Smooth muscle cell (in vitro differentiated cells): Measurements from ENCODE around the gene RAPGEF5. TPM values are rescaled to one million over a fixed set of nuclear protein-coding genes. Genes with fewer than 3 reads are reported as not detected.

Experiments used
- DNase-seq: peaks from one replicate; lab custom pipeline; 2025; ENCODE audit not compliant: unreplicated experiment; lab: John Stamatoyannopoulos, UW
- H2AFZ ChIP-seq: fragments of 200-600 bp; sonication (generic); 2 replicates; pipeline ENCODE4 v1.6.0; 2016; ENCODE audit warnings: antibody characterized with exemption, low read depth, mild to moderate bottlenecking
- H3F3A ChIP-seq: fragments of 200-600 bp; sonication (generic); 2 replicates; pipeline ENCODE4 v1.6.0; 2017; ENCODE audit warnings: antibody characterized with exemption, low read depth
- H3K27ac ChIP-seq: fragments of 200-600 bp; sonication (generic); 2 replicates; pipeline ENCODE4 v1.5.1; 2016; ENCODE audit warnings: low read depth, mild to moderate bottlenecking
- H3K27me3 ChIP-seq: fragments of 200-600 bp; sonication (generic); 2 replicates; pipeline ENCODE4 v1.6.1; 2016; ENCODE audit warnings: low read depth, mild to moderate bottlenecking
- H3K36me3 ChIP-seq: fragments of 200-600 bp; sonication (generic); 2 replicates; pipeline ENCODE4 v1.5.1; 2016; ENCODE audit warnings: low read depth
- H3K4me1 ChIP-seq: fragments of 200-600 bp; sonication (generic); 2 replicates; pipeline ENCODE4 v1.5.1; 2016; ENCODE audit warnings: low read depth
- H3K4me2 ChIP-seq: fragments of 200-600 bp; sonication (generic); 2 replicates; pipeline ENCODE4 v1.6.0; 2016; ENCODE audit warnings: mild to moderate bottlenecking
- H3K4me3 ChIP-seq: fragments of 200-600 bp; sonication (generic); 2 replicates; pipeline ENCODE4 v1.5.1; 2016; ENCODE audit warnings: mild to moderate bottlenecking
- H3K79me2 ChIP-seq: fragments of 200-600 bp; sonication (generic); 2 replicates; pipeline ENCODE4 v1.6.0; 2016; ENCODE audit warnings: low read depth, mild to moderate bottlenecking
- H3K9ac ChIP-seq: fragments of 200-600 bp; sonication (generic); 2 replicates; pipeline ENCODE4 v1.6.0; 2016; ENCODE audit warnings: low read depth
- H3K9me3 ChIP-seq: fragments of 200-600 bp; sonication (generic); replicated peaks from 2 replicates; pipeline ENCODE4 v1.5.1; 2016; ENCODE audit warnings: low read depth
- H4K20me1 ChIP-seq: fragments of 200-600 bp; sonication (generic); 2 replicates; pipeline ENCODE4 v1.6.0; 2016; ENCODE audit warnings: low read depth
- CTCF ChIP-seq: fragments of 200-600 bp; sonication (generic); IDR thresholded peaks from 2 replicates; pipeline ENCODE4 v1.5.1; 2017; ENCODE audit warnings: borderline replicate concordance, mild to moderate bottlenecking, antibody characterized with exemption; ENCODE audit not compliant: insufficient read depth, poor library complexity, severe bottlenecking
- WGBS: methylation state at CpG from one replicate; pipeline ENCODE4 v1.1.7; 2016; ENCODE audit warnings: low lambda C conversion rate; 5-methylcytosine and 5-hydroxymethylcytosine counted together
- polyA plus RNA-seq: library from polyadenylated mRNA; unstranded; fragments of >200 nt; fragmentation: Nextera tagmentation; extraction: Ambion mirVana; gene quantifications from 2 replicates; pipeline ENCODE4 v1.2.1, GENCODE V29; 2016
- total RNA-seq: library from RNA; depleted of rRNA; stranded (reverse); fragments of >200 nt; gene quantifications from 2 replicates; pipeline ENCODE4 v1.2.3, GENCODE V29; 2014

The RAPGEF5 gene
- total and polyA plus RNA-seq, 2 experiments from 2014 or later: 11.4 TPM; not detected in 1

GRCh38 chr7:22120391-22121053, 236.4 kb downstream of the RAPGEF5 start:
- WGBS: 60% methylated on average over 8 of the region's 8 CpGs

GRCh38 chr7:22117222-22117621, 239.7 kb downstream of the RAPGEF5 start:
- no peak overlapping the region for H3K4me2 ChIP-seq
- no peak for TF ChIP-seq CTCF
- H3K9me3 ChIP-seq: no peaks in the 10 kb centered on the region
- no peak overlapping the region for H3K9ac ChIP-seq
- no peaks in the 10 kb centered on the region for H3F3A ChIP-seq
- H3K4me3 ChIP-seq: no peak overlapping the region
- H4K20me1 ChIP-seq: no peaks in the 10 kb centered on the region
- H3K36me3 ChIP-seq: no peaks in the 10 kb centered on the region
- H3K27me3 ChIP-seq: no peaks in the 10 kb centered on the region
- H2AFZ ChIP-seq: no peak overlapping the region
- no peak for DNase-seq
- H3K79me2 ChIP-seq: no peaks in the 10 kb centered on the region
- H3K4me1 ChIP-seq: no peaks in the 10 kb centered on the region
- WGBS: 88% methylated on average over 6 of the region's 6 CpGs
- H3K27ac ChIP-seq: no peak overlapping the region

More at GRCh38 chr7:22120391-22121053, 236.4 kb downstream of the RAPGEF5 start:
- H3K4me3 ChIP-seq: no peak overlapping the region
- no peak for DNase-seq
- no peaks in the 10 kb centered on the region for H3F3A ChIP-seq
- no peak overlapping the region for H3K4me2 ChIP-seq
- no peak overlapping the region for H3K9ac ChIP-seq
- no peak overlapping the region for H2AFZ ChIP-seq
- H4K20me1 ChIP-seq: no peaks in the 10 kb centered on the region
- no peak overlapping the region for H3K27ac ChIP-seq
- no peaks in the 10 kb centered on the region for H3K36me3 ChIP-seq
- no peaks in the 10 kb centered on the region for H3K79me2 ChIP-seq
- no peaks in the 10 kb centered on the region for H3K27me3 ChIP-seq
- no peak for TF ChIP-seq CTCF
- H3K4me1 ChIP-seq: no peaks in the 10 kb centered on the region
- no peaks in the 10 kb centered on the region for H3K9me3 ChIP-seq

GRCh38 chr7:22116451-22117030, 240.4 kb downstream of the RAPGEF5 start:
- H3K9ac ChIP-seq: no peak overlapping the region
- 96% methylated on average over 7 of the region's 7 CpGs for WGBS
- no peaks in the 10 kb centered on the region for H3K9me3 ChIP-seq
- H2AFZ ChIP-seq: no peak overlapping the region
- TF ChIP-seq CTCF: no peak
- H3K79me2 ChIP-seq: no peaks in the 10 kb centered on the region
- no peaks in the 10 kb centered on the region for H3K36me3 ChIP-seq
- no peak for DNase-seq
- H3K27ac ChIP-seq: no peak overlapping the region
- H3K4me3 ChIP-seq: no peak overlapping the region
- no peaks in the 10 kb centered on the region for H3K27me3 ChIP-seq
- H3K4me2 ChIP-seq: no peak overlapping the region
- H4K20me1 ChIP-seq: no peaks in the 10 kb centered on the region
- H3K4me1 ChIP-seq: no peaks in the 10 kb centered on the region
- H3F3A ChIP-seq: no peaks in the 10 kb centered on the region

GRCh38 chr7:22115689-22116088, 241.3 kb downstream of the RAPGEF5 start:
- Histone ChIP-seq H3K4me3 (no peak overlapping the region), H2AFZ (no peak overlapping the region), H3K4me1 (no peaks in the 10 kb centered on the region), H3K4me2 (no peak overlapping the region), H3K27me3 (no peaks in the 10 kb centered on the region), H3K79me2 (no peaks in the 10 kb centered on the region), H3F3A (no peaks in the 10 kb centered on the region), H3K36me3 (no peaks in the 10 kb centered on the region), H3K9me3 (no peaks in the 10 kb centered on the region), H3K9ac (no peak overlapping the region), H4K20me1 (no peaks in the 10 kb centered on the region), H3K27ac (no peak overlapping the region)
- no peak for TF ChIP-seq CTCF
- no peak for DNase-seq
- 91% methylated on average over 5 of the region's 5 CpGs for WGBS
